ENCODE measurements around the gene BCR.
A peak's percentile ranks its signal among the peaks of the same experiment; 100 is the strongest.

BCR gene

DNA sequence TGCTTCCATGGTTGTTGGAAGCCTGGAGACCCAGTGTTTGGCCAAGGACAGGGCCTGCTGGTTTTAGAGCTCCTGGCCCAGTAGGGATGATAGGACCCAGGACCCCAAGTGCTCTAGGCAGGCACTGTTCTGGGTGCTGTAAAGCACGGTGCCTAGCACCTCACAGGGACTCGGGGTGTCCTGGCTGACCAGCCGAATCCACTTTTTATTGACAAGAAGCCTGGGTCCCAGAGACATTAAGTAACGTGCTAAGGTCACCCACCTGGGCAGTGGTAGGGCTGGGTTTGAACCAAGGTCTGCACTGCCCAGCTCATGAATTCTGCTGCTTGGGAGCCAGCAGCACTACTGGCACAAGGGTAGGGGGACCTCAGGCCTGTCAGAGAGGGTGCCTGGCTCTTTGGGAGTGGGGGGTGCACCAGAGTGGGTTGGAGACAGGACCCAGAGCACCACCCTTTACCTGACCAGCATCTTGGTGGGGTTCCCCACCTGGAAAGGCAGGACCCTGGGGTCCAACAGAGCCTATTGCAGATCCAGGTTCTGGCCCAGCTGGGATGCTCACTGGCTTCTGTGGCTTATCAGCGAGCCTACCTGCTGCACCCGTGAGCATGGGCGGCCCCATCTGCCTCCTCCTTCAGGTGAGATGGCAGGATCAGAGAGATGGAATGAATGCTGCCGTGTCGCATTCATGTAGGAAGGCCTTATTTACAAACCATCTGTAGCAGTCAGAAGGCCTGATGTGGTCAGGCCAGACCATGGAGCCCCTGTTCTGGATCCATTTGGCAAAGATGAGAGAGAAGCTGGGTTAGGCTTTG is 52.0 kb downstream of the BCR start:
- no peak for DNase-seq

DNA sequence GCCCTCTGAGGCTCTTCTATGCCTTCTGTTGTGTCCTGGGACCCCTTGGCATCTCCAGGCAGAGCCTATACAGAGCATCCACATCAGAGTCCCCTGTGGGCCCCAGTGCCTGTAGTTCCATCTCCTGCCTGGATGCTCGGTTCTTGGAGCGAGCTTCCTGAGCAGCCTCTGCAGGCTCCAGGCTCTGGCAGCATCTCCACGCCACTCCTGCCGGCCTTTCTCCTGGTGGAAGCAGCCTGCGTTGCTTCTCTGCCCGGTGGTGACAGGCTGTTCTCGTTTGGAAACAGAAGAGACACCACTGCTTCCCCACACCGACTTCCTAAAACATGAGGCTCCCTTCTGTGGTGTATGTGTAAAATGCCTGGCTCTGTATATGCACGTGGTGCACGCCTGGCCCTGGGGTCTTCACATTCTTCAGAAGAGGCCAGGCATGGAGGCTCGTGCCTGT is 52.8 kb downstream of the BCR start:
- DNase-seq, result peak in 1 of 2 donors; percentile 17

DNA sequence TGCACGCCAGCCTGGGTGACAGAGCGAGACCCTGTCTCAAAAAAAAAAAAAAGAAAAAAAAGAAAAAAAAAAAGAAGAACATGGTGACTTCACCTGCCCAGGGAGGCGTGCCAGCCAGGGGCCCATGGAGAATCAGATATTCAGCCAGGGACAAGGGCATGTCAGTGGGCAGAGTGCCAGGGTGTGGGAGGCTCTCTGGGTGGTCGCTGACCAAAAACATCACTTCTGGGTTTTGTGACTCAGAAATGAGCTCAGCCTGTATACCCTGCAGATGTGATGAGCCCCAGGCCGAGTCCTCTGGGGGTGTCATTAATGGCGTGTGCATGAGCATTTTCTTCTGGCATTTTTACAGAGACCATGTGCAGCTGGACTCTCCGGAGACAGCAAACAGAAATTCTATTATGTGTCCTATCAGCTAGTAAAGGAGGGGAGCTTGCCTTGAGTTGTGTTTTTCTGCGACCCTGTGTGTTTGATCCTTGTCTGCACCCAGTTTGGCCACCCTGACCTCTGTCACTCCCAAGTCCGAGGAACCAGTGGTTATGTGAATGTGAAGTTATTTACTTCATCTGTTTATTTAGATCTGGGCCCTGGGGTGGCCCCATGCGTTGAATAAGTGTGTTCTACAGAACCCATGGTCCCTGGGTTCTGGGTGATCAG is 53.6 kb downstream of the BCR start:
- no peak for DNase-seq

DNA sequence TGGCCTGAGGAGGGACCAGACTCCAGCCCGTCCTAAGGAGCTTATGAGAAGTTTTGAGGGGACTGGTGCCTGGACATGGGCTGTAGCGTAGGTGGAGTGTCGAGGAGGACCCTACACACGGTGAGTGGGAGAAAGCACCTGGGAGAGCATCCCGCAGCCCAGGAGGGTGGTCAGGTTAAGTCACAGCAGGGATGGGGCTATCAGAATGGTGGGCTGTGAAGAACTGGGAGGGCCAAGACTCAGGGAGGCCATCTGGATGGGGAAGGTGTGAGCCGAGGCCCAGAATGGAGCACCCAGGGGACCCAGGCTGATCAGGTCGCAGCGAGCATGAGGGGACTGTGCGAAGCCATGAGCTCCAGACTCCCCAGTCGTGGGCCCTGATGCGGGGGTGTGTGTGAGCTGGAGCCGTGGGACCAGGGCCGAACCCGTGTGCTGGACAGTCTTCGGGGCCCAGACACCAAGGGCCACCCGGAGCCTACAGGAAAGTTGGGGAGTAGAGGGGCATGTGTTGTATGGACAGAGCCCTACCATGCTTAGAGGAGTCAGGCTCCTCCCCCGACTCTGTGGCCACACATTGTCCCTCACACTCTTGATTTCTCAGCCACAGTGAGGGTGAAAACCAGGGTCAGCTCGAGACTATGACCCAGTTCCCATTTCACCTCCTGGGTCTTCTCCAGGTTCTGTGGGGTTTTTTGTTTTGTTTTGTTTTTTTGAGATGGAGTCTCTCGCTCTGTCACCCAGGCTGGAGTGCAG is 54.3 kb downstream of the BCR start:
- DNase-seq, result no peak

DNA sequence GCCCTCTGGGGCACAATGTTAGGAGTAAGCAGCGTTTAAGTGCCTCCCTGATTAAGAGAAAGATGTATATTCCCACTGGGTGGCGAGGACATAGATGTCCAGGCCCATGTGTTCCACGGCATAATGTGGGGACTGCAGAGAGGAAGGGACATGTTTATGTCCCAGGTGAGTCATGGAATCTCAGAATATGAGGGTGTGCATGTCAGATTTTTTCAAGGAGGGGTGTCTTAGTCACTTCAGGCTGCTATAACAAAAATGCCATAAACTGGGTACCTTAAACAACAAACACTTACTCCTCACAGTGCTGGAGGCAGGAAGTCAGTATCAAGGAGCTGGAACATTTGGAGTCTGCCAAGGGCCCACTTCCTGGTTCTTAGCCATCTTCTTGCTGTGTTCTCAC is 55.1 kb downstream of the BCR start:
- no peak for DNase-seq

DNA sequence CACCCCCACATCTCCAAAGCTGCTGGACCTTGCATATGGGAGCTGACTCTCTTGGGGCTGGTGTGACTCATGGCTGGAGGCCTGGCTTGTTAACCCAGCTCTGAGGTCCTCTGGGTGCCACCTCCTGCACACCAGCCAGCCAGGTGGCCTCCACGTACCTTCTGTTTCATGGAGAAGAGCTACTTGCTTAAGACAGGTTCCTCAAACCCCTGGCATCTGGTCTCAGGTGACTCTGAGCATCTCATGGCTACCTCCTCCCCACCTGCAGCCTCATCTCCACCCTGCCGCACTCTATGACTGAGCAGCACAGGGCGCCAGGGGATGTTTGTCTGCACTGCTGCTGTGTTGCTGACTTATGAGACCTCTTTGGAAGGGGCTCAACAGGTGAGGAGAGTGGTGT is 55.7 kb downstream of the BCR start:
- DNase-seq, result no peak

DNA sequence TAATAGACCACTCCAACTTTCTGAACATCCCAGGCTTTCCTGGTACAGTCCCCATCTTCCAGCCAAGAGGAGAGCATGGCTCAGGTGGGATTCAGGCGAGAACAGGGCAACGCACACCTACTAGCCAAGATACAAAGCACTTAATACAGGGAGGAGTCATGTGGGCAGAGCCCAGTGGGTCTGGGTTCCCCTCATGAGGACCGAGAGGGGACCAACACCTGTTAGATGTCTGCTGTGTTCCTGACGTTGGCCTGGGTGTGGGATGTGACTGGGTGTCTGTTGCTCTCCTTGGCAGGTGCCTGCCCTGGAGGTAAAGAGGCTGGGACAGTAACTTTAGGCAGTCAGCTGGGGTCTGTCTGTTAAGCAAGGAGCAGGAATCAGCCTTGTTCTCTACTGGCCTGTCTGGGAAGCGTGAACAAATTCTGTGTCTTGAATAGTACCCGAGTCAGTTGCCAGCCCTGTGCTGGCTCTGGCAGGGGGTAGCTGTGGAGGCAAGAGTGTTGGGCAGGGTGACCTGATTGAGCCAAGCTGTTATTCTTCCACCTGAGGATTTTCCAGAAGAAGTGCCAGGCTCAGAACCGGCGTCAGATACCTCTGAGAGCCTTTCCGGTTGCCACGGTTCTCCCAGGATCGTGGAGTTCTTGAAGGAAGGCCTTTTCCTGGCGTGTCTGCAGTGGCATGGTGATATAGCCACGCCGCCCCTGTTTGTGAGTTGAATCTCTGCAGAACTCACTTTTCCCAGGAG is 56.3 kb downstream of the BCR start:
- no peak for DNase-seq

DNA sequence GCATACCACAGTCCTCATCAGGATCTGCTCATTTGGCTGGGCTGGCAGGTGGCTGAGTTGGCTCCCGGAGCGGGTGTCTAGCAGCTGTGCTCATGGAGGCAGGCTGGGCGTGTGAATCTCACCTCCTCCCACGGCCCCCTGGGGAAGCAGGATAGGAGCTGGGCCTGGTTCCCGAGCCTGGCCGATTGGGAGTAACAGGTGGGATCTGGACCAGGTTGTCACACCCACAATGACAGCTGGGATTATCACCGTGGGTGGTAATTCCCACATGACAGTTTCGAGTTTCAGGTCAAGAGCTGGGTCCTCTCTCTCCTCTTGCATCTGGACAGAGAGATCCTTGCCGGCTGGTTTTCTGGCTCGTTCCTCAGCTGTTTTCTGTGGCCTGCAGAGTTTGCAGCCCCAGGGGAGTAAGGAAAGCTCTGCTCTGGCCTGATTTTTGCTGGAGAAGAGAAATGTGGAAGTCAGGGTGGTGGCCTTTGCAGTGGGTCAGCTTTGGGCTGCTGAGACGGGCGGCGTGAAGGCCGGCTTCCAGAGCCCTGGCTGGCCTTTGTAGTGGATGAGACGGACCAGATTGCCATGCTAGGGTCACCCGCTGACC is 57.0 kb downstream of the BCR start:
- no peak for DNase-seq

DNA sequence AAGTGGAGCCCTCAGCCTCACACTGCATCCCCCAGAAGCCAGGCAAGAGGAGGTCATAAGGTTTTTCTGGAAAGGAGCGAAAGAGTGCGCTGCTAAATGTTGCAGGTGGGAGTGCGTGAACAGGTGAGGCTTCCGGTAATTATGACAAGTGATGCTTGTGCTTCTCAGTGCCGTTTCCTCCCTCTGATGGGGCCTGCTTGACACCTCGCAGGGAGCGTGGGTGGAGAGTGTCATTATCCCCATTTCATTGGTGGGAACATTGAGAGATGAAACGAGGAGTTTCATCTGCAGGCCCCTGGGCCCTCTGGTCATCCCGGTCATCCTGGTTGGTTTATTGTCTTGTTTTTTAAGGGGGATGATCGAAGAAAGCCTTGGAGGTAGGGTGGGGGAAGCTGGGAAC is 57.5 kb downstream of the BCR start:
- DNase-seq, result no peak

DNA sequence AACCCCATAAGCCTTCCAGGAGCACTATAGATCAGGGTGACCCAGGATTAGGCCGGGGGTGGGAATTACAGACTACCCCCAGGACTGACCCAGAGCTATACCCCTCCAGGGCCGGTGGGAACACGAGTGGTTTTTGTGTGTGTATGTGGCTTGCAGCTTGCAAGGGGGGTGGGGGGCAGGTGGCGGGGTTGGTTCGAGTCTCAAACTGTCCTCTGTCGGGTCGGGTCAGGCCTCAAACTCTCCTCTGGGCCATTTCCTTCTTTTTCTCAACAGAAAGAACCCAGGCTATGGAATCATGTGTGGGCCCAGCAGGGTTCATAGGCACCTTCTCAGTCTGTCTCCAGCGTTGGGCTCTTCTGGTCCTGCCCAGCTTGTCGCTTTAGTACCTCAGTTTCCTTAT is 58.4 kb downstream of the BCR start:
- DNase-seq, result no peak

DNA sequence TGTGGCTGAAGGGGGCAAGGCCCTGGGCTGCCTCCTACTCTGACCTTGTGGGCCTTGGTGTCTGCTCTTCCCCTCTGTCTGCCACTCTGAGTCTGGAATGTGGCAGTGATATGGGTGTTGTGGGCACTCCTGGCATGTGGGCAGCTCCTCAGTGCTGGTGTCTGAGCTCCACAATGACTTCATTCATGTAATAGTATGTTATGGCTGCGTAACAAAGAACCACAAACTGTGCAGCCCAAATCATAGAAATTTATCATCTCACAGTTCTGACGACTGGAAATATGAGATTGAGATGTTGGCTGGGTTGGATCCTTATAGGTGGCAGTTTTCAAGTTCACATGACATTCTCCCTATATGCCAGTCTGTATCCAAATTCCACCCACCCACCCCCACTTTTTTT is 59.1 kb downstream of the BCR start:
- no peak for DNase-seq

DNA sequence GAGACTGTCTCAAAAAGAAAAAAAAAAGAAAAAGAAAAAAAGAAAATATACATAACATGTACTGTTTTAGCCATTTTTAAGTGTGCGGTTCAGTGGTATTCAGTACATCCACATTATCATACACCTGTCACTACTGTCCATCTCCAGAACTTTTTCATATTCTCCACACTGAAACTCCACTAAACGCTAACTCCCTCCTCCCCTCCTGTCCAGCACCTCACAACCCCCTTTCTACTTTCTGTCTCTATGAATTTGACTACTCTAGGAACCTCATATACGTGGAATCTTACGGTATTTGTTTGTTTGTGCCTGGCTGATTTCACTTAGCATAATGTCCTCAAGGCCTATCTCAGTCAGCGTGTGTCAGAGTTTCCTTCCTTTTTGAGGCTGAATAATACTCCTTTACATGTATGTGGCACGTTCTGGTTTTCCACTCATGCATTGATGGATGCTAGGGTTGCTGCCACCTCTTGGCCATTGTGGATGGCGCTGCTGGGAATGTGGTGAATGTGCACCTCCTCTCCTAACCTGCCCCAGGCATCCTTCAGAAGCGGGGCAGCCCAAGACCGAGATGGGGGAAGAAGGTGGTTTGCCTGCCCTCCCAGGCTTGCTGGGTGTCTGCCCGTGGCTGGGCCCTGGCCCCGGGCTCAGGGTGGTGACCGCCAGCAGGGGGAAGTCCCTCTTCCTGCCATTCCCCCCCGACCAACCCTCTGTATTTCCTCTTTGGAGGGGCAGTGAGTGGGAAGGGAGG is 60.5 kb downstream of the BCR start:
- DNase-seq, result peak in 1 of 2 donors; percentile 19

DNA sequence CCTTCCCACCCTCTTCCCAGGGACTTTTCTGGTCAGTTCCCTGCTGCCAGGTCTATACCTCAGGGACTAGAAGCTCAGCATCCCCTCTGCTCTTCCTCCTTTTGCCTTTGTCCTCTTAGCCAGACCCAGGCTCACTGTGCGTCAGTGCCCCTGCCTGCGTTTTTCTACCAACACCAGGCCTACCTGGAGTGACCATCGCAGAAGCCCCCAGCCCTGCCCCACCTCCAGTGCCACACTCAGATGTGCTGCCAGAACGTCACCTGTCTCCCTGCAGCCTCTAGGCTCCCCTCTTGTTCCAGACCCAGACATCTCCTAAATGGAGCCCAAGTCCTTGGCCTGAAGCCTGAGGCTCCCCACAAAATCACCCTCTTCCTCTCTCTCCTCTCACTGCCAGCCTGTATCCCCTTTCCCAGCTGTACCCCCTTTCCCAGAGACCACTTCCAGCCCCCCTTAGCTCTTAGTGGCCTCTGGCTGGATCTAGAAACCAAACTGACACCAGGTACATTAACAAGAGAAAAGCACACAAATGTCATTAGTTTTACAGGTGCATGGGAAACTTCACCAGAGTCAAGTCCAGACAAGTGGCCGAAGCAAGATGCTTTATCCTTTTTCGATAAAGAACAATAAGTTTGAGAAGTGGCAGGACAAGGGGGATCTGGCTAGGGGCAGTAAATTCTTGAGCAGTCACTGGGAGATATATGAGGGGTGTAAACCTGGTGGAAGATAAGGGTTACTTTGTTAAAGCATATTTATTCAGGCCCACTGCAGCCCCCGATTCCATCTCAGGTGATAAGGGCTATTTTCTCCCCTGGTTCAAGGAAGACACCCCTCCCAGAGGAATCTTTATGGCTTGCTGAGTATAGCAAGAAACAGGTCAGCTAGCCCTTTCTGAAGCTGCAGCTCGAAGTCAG is 61.5 kb downstream of the BCR start:
- DNase-seq, result no peak

DNA sequence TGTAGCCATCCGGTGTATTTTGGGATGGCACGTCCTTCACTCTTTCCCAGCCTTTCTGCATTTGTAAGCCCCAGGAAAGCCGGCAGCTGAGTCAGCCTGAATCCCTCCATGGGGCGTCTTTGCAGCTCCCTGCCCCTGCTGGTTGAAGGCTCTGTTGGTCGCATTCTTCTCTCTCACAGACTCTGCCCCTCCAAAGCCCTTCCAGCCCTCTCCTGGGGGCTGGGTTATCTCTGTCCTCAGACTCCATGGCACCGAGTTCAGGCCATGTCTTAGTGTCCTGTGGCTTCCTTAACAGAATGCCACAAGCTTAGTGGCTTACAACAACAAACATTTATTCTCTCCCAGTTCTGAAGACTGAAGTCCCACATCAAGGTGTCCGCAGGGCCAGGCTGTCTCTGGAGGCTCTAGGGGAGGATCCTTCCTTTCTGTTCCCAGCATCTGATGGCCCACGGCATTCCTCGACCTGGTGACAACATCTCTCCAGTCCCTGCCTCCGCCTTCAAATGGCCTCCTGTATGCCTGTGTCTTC is 62.2 kb downstream of the BCR start:
- no peak for DNase-seq

DNA sequence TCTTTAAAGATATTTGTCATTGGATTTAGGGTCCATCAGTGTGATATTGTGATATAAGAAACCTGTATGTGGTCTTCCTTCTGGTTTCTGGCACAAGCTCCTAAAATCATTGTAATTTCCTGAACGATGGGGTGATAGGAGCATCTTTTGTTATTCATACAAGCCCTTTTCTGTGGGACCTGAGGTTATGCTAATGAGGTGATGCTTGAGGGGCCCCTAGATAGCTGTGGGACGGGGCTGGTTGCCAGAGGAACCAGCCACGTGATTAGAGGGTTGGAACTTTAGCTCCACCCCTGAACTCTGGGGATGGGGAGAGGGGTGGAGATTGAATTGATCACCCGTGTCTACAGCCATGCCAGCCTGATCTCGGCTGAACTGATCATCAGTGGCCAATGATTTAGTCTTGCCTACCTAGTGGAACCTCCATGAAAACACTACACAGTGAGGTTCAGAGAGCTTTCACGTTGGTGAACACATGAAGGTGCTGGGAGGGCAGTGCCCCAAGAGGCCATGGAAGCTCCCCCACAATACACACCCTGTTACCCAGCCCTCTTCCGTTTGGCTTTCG is 62.8 kb downstream of the BCR start:
- DNase-seq, result no peak

DNA sequence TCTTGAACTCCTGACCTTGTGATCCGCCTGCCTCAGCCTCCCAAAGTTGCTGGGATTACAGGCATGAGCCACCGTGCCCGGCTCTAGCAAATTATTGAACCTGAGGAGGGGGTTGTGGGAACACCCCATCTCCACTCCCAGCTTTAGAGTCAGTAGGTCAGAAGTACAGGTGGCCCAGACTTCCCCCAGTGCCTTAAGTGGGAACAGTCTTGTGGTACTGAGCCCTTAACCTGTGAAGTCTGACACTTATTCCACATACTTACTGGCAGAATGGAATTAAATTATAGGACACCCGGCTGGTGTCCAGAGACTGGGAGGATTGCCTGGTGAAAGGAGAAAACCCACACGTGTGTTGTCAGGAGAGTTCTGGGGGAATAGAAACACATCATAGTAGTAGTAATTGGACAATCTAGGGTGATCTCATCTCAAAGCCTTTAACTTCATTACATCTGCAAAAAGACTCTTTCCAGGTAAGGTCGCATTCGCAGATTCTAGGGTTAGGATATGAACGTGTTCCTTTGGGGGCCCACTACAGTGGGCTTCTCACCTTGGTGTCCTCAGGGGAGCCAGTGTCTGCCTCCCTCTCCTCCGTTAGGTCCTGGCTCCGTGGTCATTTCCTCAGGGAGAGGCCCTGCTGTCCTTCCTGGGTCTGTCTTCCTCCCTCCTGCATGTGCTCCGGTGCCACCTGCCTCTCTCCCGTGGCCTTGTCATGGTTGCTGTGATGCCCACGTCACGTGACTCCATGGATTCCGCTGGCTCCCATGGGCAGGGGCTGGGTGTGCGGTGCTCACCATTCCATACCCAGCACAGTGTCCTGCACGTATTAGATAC is 63.8 kb downstream of the BCR start:
- DNase-seq, result no peak

DNA sequence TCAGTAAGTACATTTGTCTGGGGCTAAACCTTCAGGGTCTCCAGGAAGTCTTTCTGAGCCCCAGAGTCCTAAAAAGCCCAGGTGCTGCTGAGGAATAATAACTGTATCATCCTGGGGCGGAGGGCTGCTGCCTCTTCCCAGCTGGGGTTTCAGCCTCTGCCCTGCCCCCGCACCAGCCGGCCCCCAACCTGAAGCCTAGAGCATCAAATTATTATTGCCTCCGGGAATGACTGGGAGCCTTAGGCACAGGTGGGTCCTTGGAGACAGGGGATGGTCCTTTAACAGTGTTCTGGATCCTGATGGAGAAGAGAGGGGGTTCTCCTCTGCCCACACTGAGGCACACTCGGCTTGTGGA is 64.4 kb downstream of the BCR start:
- no peak for DNase-seq

DNA sequence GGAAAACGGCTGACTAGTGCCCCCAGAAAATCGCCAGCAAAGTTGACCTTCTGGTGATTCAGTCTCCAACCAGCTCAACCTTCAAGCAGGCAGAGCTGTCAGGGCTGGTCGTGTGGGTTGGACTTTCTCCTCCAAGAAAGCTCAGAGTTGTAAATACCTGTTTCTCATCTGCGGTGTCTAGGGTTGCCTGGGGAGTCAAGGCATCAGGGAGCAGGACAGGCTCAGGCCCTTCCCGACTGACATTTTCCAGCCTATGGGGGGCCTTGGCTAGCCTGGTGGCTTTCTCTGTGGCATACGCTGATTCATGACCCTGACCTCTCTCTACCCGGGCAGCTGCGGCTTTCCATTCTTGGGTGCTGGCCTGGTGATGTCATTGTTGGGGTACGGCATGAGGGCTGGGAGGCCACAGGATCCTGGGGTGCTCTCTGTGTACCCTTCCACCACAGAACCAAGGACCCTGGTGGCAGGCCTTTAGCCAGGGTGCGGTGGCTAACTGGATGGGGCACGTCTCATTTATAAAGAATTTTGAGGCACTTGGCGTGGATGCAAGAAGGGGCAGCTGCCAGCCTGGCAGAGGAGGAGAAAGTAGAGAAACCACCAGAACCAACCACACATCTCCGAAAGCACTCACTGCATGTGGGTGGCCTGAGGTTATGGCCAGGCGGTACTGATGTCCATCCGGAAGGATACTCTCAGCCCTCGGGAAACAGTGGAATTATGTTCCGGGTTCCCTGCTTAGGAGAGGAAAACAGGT is 64.9 kb downstream of the BCR start:
- DNase-seq, result no peak

DNA sequence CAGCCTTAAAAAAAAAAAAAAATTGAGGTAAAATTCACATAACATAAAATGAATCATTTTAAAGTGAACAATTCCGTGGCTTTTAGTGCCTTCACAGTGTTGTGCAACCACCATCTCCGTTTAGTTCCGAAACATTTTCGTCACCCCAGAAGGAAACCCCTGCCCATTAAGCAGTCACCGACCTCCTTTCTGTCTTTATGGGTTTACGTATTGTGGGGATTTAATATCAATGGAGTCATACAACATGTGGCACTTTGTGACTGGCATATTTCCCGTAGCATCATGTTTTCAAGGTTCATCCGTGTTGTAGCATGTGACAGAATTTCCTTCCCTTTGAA is 65.5 kb downstream of the BCR start:
- DNase-seq, result peak in 1 of 2 donors; percentile 22

All from inflammatory macrophage treated with lipopolysaccharide for 1 hour (primary cell).